Caki2 (cell line): ENCODE measurements around the gene MME. TPM values are rescaled to one million over a fixed set of nuclear protein-coding genes. Genes with fewer than 3 reads are reported as not detected.

Source experiments
- DNase-seq: peaks from one replicate; pipeline ENCODE4 v3.0.0-alpha.2; 2015; ENCODE audit warnings: low read depth
- in situ Hi-C: cut with HindIII; loops from 2 replicates; pipeline ENCODE4 v1.10.0; 2016; ENCODE audit warnings: low sequenced_read_pairs, low pct_unique_long_range_greater_than_20kb, mixed read lengths
- total RNA-seq: library from RNA; depleted of rRNA; stranded (reverse); fragments of >200 nt; shearing (Covaris generic); gene quantifications from 2 replicates; pipeline ENCODE4 v1.2.3, GENCODE V29; 2014; ENCODE audit warnings: low replicate concordance

The MME gene
- total RNA-seq, 1 experiment from 2014 or later: 0.88 TPM

GRCh38 chr3:155173771-155174170 is 93.7 kb downstream of the MME start:
- no peak for DNase-seq
- in situ Hi-C loops: no loop called here

GRCh38 chr3:155178810-155179436 is 98.8 kb downstream of the MME start:
- DNase-seq: no peak
- in situ Hi-C loops: no loop called here

- in situ Hi-C loops: no loop called here
- no peak for DNase-seq
These were observed 99.3 kb downstream of the MME start for GRCh38 chr3:155179437-155179827.

GRCh38 chr3:155179966-155180757 is 100.0 kb downstream of the MME start:
- DNase-seq: no peak
- in situ Hi-C loops: no loop called here

- DNase-seq: no peak
- in situ Hi-C loops: no loop called here
These were observed 102.3 kb downstream of the MME start for GRCh38 chr3:155182467-155182866.

GRCh38 chr3:155184011-155184410 is 103.9 kb downstream of the MME start:
- in situ Hi-C loops: no loop called here
- no peak for DNase-seq

- in situ Hi-C loops: no loop called here
- no peak for DNase-seq
These were observed 105.5 kb downstream of the MME start for GRCh38 chr3:155185631-155186071.

- no peak for DNase-seq
- in situ Hi-C loops: no loop called here
These were observed 107.9 kb downstream of the MME start for GRCh38 chr3:155188031-155188430.

GRCh38 chr3:155189478-155189877 is 109.4 kb downstream of the MME start:
- in situ Hi-C loops: no loop called here
- no peak for DNase-seq

- no peak for DNase-seq
- in situ Hi-C loops: no loop called here
These were observed 110.6 kb downstream of the MME start for GRCh38 chr3:155190691-155191090.

GRCh38 chr3:155192957-155193746 is 113.0 kb downstream of the MME start:
- in situ Hi-C loops: no loop called here
- DNase-seq: no peak

- no peak for DNase-seq
- in situ Hi-C loops: no loop called here
These were observed 113.7 kb downstream of the MME start for GRCh38 chr3:155193868-155194267.

- in situ Hi-C loops: no loop called here
- no peak for DNase-seq
These were observed 115.1 kb downstream of the MME start for GRCh38 chr3:155194973-155195957.

GRCh38 chr3:155196131-155197021 is 116.3 kb downstream of the MME start:
- no peak for DNase-seq

GRCh38 chr3:155197786-155198185 is 117.7 kb downstream of the MME start:
- no peak for DNase-seq
- in situ Hi-C loops: no loop called here

More at GRCh38 chr3:155196131-155197021, 116.3 kb downstream of the MME start:
- in situ Hi-C loops: no loop called here

GRCh38 chr3:155202626-155203025 is 122.5 kb downstream of the MME start:
- DNase-seq: no peak
- in situ Hi-C loops: no loop called here

- no peak for DNase-seq
- in situ Hi-C loops: no loop called here
These were observed 124.7 kb downstream of the MME start for GRCh38 chr3:155204851-155205250.
